HG03097 (cell line): ENCODE data around the gene HIF1A.

Experiments
- ATAC-seq: cut with Tn5 transposase; IDR thresholded peaks from one replicate; pipeline ENCODE4 v1.9.1; 2021; ENCODE audit not compliant: unreplicated experiment, low FRiP score

HIF1A gene

GRCh38 chr14:61768240-61768639 lies 72.9 kb downstream of the HIF1A start:
- ATAC-seq: no peak

- ATAC-seq: no peak
These were observed 74.6 kb downstream of the HIF1A start for GRCh38 chr14:61769893-61770292.

- no peak for ATAC-seq
These were observed 79.5 kb downstream of the HIF1A start for GRCh38 chr14:61774861-61775260.

GRCh38 chr14:61780125-61780524 lies 84.8 kb downstream of the HIF1A start:
- peak; percentile 67 for ATAC-seq

GRCh38 chr14:61797309-61797708 lies 102.0 kb downstream of the HIF1A start:
- no peak for ATAC-seq
